Measurements from ENCODE around the gene PTDSS2.

Gene PTDSS2

DNA sequence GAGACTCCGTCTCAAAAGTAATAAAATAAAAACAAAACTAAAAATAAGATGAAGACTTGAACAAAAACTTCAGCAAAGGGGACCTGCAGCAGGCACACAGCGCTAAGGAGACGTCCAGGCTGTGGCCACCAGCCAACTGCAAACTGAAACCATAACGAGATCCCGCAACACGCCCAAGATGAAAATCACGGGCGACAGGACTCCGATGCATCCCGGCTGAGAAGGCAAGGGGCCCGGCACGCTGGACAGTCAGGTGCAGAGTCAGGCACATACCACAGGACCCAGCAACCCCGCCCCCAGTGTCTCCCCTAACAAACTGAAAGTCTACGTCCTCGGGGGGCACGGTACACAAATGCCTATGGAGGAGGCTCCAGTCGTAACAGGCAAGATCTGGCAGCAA, 76.1 kb downstream of the PTDSS2 start:
- H3K4me3 ChIP-seq (ENCODE audit: low read depth, low read length): no peak overlapping the region
- TF ChIP-seq, protein P1, sequence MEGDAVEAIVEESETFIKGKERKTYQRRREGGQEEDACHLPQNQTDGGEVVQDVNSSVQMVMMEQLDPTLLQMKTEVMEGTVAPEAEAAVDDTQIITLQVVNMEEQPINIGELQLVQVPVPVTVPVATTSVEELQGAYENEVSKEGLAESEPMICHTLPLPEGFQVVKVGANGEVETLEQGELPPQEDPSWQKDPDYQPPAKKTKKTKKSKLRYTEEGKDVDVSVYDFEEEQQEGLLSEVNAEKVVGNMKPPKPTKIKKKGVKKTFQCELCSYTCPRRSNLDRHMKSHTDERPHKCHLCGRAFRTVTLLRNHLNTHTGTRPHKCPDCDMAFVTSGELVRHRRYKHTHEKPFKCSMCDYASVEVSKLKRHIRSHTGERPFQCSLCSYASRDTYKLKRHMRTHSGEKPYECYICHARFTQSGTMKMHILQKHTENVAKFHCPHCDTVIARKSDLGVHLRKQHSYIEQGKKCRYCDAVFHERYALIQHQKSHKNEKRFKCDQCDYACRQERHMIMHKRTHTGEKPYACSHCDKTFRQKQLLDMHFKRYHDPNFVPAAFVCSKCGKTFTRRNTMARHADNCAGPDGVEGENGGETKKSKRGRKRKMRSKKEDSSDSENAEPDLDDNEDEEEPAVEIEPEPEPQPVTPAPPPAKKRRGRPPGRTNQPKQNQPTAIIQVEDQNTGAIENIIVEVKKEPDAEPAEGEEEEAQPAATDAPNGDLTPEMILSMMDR (IDR thresholded peaks at IDR 0.05; ENCODE audit: insufficient read depth, low read depth, low read length, missing control alignments): no peak
- no peak for DNase-seq (ENCODE audit: low read depth)

DNA sequence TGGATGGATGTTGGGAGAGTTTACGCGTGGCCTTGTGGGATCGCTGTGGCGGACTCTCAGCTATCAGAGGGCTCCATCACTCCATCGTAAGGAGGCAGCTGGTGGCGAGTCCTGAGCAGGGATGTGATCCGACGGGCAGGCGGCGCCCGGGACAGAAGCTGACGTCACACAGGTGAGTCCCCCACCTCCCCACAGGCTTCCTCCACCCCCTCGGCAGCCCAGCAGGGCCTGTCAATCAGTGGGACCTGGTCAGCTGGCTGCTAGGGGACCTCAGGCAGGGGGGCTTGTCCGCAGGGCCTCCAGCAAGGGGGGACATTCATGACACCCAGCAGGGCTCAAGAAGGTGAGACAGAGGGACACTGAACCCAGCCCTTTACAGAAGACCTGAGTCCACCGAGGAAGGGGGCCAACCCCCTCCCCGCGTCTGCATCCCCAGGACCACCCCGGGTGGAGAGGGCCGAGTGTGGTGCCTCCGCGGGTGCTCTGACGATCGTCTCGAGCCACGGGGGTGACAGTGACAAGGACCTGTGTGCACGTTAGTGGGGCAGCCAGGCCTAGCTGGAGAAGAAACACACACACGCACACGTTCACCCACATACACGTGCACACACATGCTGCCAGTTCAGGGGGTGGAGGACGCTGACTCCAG, 78.2 kb downstream of the PTDSS2 start:
- TF ChIP-seq, protein P1 (IDR thresholded peaks at IDR 0.05; ENCODE audit: insufficient read depth, low read depth, low read length, missing control alignments): no peak
- no peak for DNase-seq (ENCODE audit: low read depth)
- H3K4me3 ChIP-seq (ENCODE audit: low read depth, low read length): no peak overlapping the region

DNA sequence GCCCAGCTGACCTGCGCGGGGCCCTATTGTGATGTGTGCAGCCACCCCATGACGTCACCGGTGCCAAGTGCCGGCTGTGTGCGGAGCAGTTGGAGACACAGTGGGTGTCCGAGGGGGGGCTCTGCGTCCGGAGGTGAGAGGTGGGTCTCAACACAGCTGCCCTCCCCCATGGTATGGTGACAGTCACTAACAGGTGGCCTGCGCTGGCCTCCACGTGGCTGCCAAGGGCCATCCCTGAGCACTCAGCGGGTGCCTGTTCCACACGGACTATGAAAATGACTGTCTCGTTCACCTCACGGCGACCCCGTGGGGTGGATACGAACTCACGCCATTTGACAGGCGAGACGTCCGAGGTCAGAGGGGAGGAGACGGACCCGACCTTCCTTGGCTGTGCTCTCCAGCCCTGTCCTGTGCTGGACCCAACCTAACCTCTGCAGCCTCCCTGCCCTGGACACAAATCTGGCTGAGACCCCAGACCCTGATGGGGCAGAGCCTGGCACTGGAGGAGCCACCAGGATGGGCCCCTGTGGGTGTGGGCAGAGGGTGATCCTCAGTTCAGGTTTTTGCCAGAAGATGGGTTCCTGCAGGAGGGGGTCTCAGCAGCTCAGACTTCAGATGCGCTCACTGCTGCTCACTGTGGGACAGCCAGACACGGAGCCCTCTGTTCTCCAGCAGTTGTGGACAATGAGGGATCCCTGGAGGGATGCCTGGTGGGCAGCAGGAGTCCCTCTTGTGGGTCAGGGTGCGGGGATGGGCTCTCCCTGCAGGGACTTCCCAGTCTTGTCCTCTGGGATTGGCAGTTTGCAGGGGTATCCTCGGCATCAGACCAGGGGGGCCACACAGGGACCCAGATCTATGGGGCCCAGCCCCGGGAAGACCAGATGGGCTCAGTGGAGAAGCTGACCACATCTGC, 79.0 kb downstream of the PTDSS2 start:
- DNase-seq (ENCODE audit: low read depth): no peak
- H3K4me3 ChIP-seq (ENCODE audit: low read depth, low read length): no peak overlapping the region
- TF ChIP-seq, protein P1 (IDR thresholded peaks at IDR 0.05; ENCODE audit: insufficient read depth, low read depth, low read length, missing control alignments): no peak

DNA sequence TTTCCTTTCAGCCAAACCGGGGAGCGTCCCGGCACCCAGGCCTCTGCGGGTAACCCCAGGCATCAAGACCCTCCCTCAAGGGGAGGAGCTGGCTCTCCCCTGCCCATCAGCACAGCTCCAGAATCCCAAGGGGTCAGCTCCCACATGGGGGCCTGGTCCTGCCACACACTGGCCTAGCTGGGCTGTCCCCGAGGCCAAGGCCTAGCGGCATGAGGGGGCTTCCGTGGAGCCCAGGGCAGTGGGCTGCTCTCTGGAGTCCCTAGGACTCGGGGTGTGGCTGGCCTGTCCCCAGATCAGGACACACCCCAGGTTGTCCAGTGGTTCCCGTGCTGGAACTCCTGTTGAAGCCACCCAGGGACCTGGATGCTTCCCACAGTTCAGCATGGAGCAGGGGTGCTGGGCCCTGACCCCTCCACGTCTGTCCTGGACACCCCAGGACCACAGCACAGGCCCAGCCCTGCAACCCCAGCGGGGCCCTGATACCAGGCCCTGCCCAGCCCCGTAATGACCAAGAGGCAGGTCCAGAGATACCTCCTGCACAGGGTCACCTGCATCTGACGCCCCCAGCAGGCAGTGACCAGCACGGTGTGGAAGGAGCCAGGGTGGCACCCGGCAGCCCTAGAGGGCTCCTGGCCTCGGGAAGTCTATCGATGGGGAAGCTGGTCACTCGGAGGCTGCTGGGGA, 79.8 kb downstream of the PTDSS2 start:
- no peak overlapping the region for H3K4me3 ChIP-seq (ENCODE audit: low read depth, low read length)
- TF ChIP-seq, protein P1 (IDR thresholded peaks at IDR 0.05; ENCODE audit: insufficient read depth, low read depth, low read length, missing control alignments): no peak
- no peak for DNase-seq (ENCODE audit: low read depth)

DNA sequence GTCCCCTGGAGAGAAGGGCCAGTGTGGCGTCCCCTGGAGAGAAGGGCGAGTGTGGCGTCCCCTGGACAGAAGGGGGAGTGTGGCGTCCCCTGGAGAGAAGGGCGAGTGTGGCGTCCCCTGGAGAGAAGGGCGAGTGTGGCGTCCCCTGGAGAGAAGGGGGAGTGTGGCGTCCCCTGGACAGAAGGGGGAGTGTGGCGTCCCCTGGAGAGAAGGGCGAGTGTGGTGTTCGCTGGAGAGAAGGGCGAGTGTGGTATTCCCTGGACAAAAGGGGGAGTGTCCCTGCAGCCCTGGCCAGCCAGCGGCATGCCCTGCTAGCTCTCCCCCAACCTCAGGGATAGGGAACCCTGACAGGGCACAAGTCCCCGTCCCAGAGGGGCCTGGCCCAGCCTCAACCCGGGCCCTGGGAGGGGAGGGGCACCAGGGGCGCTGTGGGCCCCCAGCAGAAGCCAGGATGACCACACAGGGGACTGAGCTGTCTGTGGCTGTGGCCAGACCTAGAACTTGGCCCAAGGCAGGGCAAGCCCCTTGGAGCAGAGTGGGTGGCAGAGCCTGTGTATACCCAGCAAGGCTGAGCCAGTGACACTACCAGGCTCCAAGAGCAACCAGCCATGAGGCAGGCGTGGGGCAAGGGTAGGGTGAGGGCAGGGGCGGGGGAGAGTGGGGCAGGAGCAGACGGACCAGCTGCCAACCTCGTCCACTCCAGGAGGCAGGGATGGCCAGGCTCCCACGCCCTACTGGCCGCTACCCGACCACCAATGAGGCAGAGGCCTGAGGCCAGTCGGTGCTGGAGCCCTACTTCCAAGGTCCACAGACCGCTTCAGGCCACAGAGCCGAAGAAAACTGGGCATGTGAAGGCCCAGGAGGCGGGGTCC, 81.1 kb downstream of the PTDSS2 start:
- no peak for DNase-seq (ENCODE audit: low read depth)
- TF ChIP-seq, protein P1 (IDR thresholded peaks at IDR 0.05; ENCODE audit: insufficient read depth, low read depth, low read length, missing control alignments): no peak
- H3K4me3 ChIP-seq (ENCODE audit: low read depth, low read length): no peak overlapping the region

DNA sequence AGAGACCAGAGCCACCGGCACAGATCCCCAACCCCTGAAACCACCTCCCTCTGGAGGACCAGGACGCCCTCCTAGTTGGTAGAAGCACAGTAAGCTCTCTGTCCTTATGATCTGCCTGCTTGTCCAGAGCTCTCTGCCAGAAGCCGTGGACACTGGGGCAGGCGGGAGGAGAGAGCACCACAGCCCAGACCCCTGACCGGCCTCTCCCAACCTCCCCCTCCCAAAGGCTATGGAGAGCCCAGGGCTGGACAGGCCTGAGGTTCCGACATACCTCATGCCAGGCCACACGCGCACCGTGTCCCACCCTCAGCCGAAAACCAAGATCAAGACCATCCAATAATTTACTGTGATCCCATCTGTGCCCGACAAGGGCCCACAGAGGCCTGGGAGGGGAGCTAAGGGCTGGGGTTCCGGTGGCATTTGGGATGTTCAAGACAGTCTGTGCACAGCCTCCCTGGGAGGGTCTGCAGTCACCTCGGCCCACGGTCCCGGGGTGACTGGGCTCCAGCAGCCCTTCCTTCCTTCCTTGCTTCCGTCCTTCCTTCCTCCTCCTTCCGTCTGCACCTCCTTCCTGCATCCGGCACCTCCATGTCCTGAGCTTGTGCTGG, 81.9 kb downstream of the PTDSS2 start:
- no peak for DNase-seq (ENCODE audit: low read depth)
- H3K4me3 ChIP-seq (ENCODE audit: low read depth, low read length): no peak overlapping the region
- TF ChIP-seq, protein P1 (IDR thresholded peaks at IDR 0.05; ENCODE audit: insufficient read depth, low read depth, low read length, missing control alignments): no peak
